HG03558 (cell line): Measurements from ENCODE around the gene NR2C1.

Experiments used
- ATAC-seq: cut with Tn5 transposase; IDR thresholded peaks from one replicate; pipeline ENCODE4 v1.9.1; 2021; ENCODE audit warnings: moderate number of reproducible peaks; ENCODE audit not compliant: unreplicated experiment; ENCODE audit errors: extremely low read depth

The NR2C1 gene

GRCh38 chr12:94971923-94972322 is 101.5 kb downstream of the NR2C1 start:
- no peak for ATAC-seq

GRCh38 chr12:94970560-94970959 is 102.9 kb downstream of the NR2C1 start:
- no peak for ATAC-seq
